ENCODE data around the gene UBTD1.
"Not testable (repeated sequence)": the region's sequence is repeated elsewhere in the genome, so short reads cannot be mapped to it uniquely, and the experiment has no call there.

Gene UBTD1

DNA sequence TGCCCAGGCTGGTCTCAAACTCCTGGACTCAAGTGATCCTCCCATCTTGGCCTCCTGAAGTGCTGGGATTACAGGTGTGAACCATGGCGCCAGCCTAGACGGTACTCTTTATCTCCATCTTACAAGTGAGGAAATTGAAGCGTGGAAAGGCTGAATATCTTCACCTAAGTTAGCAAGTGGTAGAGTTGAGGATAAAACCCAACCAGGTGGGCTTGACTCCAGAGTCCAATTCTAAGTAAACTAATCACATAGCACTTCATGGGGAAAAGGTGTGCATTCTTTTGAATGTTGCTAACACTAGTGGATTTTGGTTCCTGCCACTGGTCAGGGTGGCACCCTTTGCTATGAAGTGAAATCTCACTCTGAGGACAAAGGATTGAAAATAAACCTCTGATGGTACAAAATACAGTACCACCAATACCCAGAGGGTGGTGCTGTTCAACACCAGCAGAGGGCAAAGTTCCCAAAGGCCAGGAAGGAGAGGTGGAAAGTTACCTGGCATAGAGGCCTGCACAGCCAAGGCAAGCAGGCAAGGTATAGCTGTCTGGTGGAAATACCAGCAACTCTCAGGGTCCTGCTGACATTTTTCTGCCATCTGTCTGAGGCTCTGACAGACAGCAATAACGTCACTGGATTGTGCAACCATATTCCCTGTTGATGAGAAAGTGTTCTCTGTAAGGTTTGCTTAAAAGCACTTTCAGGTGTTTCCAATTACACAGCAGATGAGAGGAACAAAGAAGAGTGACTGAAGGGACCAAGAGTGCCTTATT, 35.2 kb upstream of the UBTD1 start:
- Histone ChIP-seq H3K4me3 (ENCODE audit: extremely low read depth, insufficient read depth, low read length, poor library complexity, severe bottlenecking) (no peak overlapping the region), H3K9me3 (ENCODE audit: control insufficient read depth, low read length) (no peaks in the 10 kb centered on the region), H3K36me3 (ENCODE audit: control insufficient read depth, insufficient read depth, low read length) (peaks cover 96% of the 10 kb centered on the region), H3K27ac (ENCODE audit: low read depth, low read length, severe bottlenecking) (no peak overlapping the region), H3K4me1 (ENCODE audit: control insufficient read depth, insufficient read depth, low read length, poor library complexity, severe bottlenecking) (no peaks in the 10 kb centered on the region)
- 79 to 82% methylated on average over 1 of the region's 4 CpGs for WGBS, 2 experiments (ENCODE audit: insufficient coverage in 2 of 2)

DNA sequence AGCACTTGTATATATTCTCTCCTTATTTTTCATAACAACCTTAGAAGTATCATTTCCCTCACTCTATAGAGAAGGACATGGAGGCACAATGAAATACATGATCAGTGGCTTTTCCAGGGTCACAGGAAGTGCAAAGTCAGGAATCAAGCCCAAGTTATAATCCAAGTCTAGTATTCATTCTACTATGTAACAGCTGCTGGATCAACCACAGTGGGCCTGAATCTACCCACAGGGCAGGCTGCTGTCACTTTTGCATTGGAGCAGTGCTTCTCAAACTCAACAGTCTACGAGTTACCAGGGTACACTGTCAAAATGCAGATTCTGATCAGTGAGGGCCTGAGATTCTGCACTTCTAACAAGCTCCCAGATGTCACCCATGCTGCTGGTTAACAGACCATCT, 34.5 kb upstream of the UBTD1 start:
- Histone ChIP-seq H3K4me1 (ENCODE audit: control insufficient read depth, insufficient read depth, low read length, poor library complexity, severe bottlenecking) (no peaks in the 10 kb centered on the region), H3K27ac (ENCODE audit: low read depth, low read length, severe bottlenecking) (peak overlapping the region; percentile 13), H3K9me3 (ENCODE audit: control insufficient read depth, low read length) (no peaks in the 10 kb centered on the region), H3K36me3 (ENCODE audit: control insufficient read depth, insufficient read depth, low read length) (peaks cover 96% of the 10 kb centered on the region), H3K4me3 (ENCODE audit: extremely low read depth, insufficient read depth, low read length, poor library complexity, severe bottlenecking) (no peak overlapping the region)
- 93% methylated on average over 1 of the region's 1 CpG for WGBS, 2 experiments (ENCODE audit: insufficient coverage in 2 of 2)

DNA sequence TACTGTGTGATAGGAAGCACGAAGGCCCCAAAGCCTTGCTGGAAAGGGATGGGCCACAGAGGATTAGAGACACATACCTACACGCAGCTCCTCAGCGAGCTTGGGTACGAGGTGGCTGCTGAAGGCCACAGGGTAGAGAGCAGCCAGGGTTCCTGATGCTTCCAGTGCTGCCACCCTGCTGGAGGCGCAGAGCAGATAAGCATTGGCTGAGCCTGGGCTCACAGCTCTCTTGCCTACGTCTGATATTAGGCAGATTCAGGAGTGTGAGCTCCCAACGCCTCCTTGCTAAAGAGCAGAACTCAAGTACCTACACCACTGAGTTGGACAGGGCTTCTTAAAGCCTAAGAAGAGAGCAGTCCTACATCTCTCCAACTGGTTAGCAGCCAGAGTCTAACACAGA, 32.7 kb upstream of the UBTD1 start:
- peaks cover 96% of the 10 kb centered on the region for H3K36me3 ChIP-seq (ENCODE audit: control insufficient read depth, insufficient read depth, low read length)
- no peaks in the 10 kb centered on the region for H3K9me3 ChIP-seq (ENCODE audit: control insufficient read depth, low read length)
- no peaks in the 10 kb centered on the region for H3K4me1 ChIP-seq (ENCODE audit: control insufficient read depth, insufficient read depth, low read length, poor library complexity, severe bottlenecking)
- 98% methylated on average over 6 to 7 of the region's 7 CpGs for WGBS, 2 experiments (ENCODE audit: insufficient coverage in 2 of 2)
- no peak overlapping the region for H3K4me3 ChIP-seq (ENCODE audit: extremely low read depth, insufficient read depth, low read length, poor library complexity, severe bottlenecking)
- H3K27ac ChIP-seq (ENCODE audit: low read depth, low read length, severe bottlenecking): no peak overlapping the region

- WGBS, 2 experiments (ENCODE audit: insufficient coverage in 2 of 2): 89 to 100% methylated on average over 3 to 4 of the region's 4 CpGs
- H3K36me3 ChIP-seq (ENCODE audit: control insufficient read depth, insufficient read depth, low read length): peaks cover 94% of the 10 kb centered on the region
- no peaks in the 10 kb centered on the region for H3K9me3 ChIP-seq (ENCODE audit: control insufficient read depth, low read length)
- no peak overlapping the region for H3K27ac ChIP-seq (ENCODE audit: low read depth, low read length, severe bottlenecking)
- no peak overlapping the region for H3K4me3 ChIP-seq (ENCODE audit: extremely low read depth, insufficient read depth, low read length, poor library complexity, severe bottlenecking)
- no peaks in the 10 kb centered on the region for H3K4me1 ChIP-seq (ENCODE audit: control insufficient read depth, insufficient read depth, low read length, poor library complexity, severe bottlenecking)
These were observed 32.0 kb upstream of the UBTD1 start for GRCh38 chr10:97466755-97467154.

DNA sequence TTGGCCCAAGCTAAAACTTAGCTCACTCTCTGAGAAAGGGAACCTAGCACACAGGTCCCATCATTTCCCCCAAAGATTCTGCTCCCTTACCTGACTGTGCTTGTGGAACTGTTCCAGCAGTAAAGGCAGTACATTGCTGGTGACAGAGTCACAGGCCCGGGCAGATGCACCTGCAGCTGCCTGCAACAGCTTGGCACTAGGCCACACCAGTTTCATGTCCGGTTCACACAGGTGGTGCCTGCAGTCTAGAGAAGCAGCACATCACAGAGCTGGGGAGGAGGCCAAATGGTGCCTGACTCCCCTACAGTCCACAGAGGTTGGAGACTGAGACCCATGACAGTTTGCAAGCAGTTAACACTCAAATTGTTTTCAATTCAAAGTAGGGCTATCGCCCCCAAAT, 30.6 kb upstream of the UBTD1 start:
- peaks cover 94% of the 10 kb centered on the region for H3K36me3 ChIP-seq (ENCODE audit: control insufficient read depth, insufficient read depth, low read length)
- H3K4me3 ChIP-seq (ENCODE audit: extremely low read depth, insufficient read depth, low read length, poor library complexity, severe bottlenecking): no peak overlapping the region
- no peaks in the 10 kb centered on the region for H3K9me3 ChIP-seq (ENCODE audit: control insufficient read depth, low read length)
- no peak overlapping the region for H3K27ac ChIP-seq (ENCODE audit: low read depth, low read length, severe bottlenecking)
- H3K4me1 ChIP-seq (ENCODE audit: control insufficient read depth, insufficient read depth, low read length, poor library complexity, severe bottlenecking): no peaks in the 10 kb centered on the region
- 95 to 100% methylated on average over 2 to 3 of the region's 3 CpGs for WGBS, 2 experiments (ENCODE audit: insufficient coverage in 2 of 2)

DNA sequence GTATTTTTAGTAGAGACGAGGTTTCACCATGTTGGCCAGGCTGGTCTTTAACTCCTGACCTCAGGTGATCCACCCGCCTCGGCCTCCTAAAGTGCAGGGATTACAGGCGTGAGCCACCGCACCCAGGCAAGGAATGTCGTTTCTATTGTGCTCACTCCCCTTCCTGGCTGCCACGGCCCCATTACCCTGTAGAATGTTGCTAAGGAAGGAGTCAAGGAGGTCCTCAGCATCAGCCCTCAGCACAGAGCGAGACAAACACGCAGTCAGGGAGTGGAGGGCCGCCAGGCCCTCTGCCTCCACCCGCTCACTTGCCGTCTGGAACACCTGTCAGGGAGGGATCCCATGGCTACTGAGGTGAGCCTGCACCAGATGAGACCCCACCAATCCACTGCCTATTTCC, 29.9 kb upstream of the UBTD1 start:
- H3K27ac ChIP-seq (ENCODE audit: low read depth, low read length, severe bottlenecking); H3K4me3 ChIP-seq (ENCODE audit: extremely low read depth, insufficient read depth, low read length, poor library complexity, severe bottlenecking); H3K9me3 ChIP-seq (ENCODE audit: control insufficient read depth, low read length); H3K4me1 ChIP-seq (ENCODE audit: control insufficient read depth, insufficient read depth, low read length, poor library complexity, severe bottlenecking): not testable (repeated sequence)
- peaks cover 94% of the 10 kb centered on the region for H3K36me3 ChIP-seq (ENCODE audit: control insufficient read depth, insufficient read depth, low read length)
- 96 to 97% methylated on average over 12 of the region's 12 CpGs for WGBS, 2 experiments (ENCODE audit: insufficient coverage in 2 of 2)

DNA sequence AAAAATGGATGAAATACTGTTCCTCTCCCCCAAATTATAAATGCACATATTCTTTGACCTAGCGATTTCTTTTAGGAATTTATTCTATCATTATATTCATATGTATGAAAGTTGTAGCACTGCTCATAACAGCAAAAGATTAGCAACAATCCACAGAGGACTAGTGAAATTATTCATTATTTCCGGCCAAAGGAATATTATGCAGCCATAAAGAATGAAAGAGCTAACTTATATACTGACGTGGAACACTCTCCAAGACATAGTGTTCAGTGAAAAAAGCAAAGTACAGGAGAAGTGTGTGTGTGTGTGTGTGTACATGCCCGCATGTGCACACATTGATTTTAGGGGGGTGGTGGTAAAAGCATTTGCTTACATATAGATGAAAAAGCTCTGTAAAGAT, 23.8 kb upstream of the UBTD1 start:
- Histone ChIP-seq H3K4me1 (ENCODE audit: control insufficient read depth, insufficient read depth, low read length, poor library complexity, severe bottlenecking) (no peaks in the 10 kb centered on the region), H3K4me3 (ENCODE audit: extremely low read depth, insufficient read depth, low read length, poor library complexity, severe bottlenecking) (no peak overlapping the region), H3K36me3 (ENCODE audit: control insufficient read depth, insufficient read depth, low read length) (peaks cover 93% of the 10 kb centered on the region), H3K27ac (ENCODE audit: low read depth, low read length, severe bottlenecking) (no peak overlapping the region), H3K9me3 (ENCODE audit: control insufficient read depth, low read length) (no peaks in the 10 kb centered on the region)
- 100% methylated on average over 1 of the region's 4 CpGs; no CpG with 5 or more reads in 1 of the 2 experiments for WGBS, 2 experiments (ENCODE audit: insufficient coverage in 2 of 2)

GRCh38 chr10:97475936-97476594, 22.7 kb upstream of the UBTD1 start:
- H3K9me3 ChIP-seq (ENCODE audit: control insufficient read depth, low read length): no peaks in the 10 kb centered on the region
- no peak overlapping the region for H3K27ac ChIP-seq (ENCODE audit: low read depth, low read length, severe bottlenecking)
- 85 to 100% methylated on average over 1 of the region's 2 CpGs for WGBS, 2 experiments (ENCODE audit: insufficient coverage in 2 of 2)
- no peak overlapping the region for H3K4me3 ChIP-seq (ENCODE audit: extremely low read depth, insufficient read depth, low read length, poor library complexity, severe bottlenecking)
- peaks cover 3% of the 10 kb centered on the region for H3K4me1 ChIP-seq (ENCODE audit: control insufficient read depth, insufficient read depth, low read length, poor library complexity, severe bottlenecking)
- H3K36me3 ChIP-seq (ENCODE audit: control insufficient read depth, insufficient read depth, low read length): peaks cover 94% of the 10 kb centered on the region

DNA sequence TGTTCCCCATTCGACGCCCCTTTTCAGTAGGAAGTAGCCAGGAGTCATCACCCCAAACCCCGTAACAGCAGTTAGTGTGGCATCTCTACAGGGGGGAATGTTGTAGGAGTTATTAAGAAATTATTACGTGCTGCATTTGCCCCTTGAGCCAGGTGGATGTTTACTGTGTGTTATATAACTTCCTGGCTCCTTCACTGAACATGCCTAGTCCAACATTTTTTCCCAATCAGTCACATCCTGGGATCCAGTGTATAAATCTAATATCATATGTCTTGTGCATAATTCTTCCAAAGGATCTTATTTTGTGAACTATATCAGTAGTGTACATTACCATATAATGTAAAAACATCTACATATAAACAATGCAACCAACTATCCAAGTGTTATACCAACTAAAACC, 19.3 kb upstream of the UBTD1 start:
- not testable (repeated sequence) for H3K9me3 ChIP-seq (ENCODE audit: control insufficient read depth, low read length); H3K4me1 ChIP-seq (ENCODE audit: control insufficient read depth, insufficient read depth, low read length, poor library complexity, severe bottlenecking); H3K27ac ChIP-seq (ENCODE audit: low read depth, low read length, severe bottlenecking); H3K4me3 ChIP-seq (ENCODE audit: extremely low read depth, insufficient read depth, low read length, poor library complexity, severe bottlenecking)
- H3K36me3 ChIP-seq (ENCODE audit: control insufficient read depth, insufficient read depth, low read length): peaks cover 90% of the 10 kb centered on the region
- WGBS, 2 experiments (ENCODE audit: insufficient coverage in 2 of 2): 92 to 100% methylated on average over 2 of the region's 4 CpGs

- peaks cover 3% of the 10 kb centered on the region for H3K4me1 ChIP-seq (ENCODE audit: control insufficient read depth, insufficient read depth, low read length, poor library complexity, severe bottlenecking)
- H3K4me3 ChIP-seq (ENCODE audit: extremely low read depth, insufficient read depth, low read length, poor library complexity, severe bottlenecking): no peak overlapping the region
- no peak overlapping the region for H3K27ac ChIP-seq (ENCODE audit: low read depth, low read length, severe bottlenecking)
- 44 to 55% methylated on average over 6 of the region's 9 CpGs for WGBS, 2 experiments (ENCODE audit: insufficient coverage in 2 of 2)
- peaks cover 85% of the 10 kb centered on the region for H3K36me3 ChIP-seq (ENCODE audit: control insufficient read depth, insufficient read depth, low read length)
- H3K9me3 ChIP-seq (ENCODE audit: control insufficient read depth, low read length): no peaks in the 10 kb centered on the region
These were observed 18.8 kb upstream of the UBTD1 start for GRCh38 chr10:97479939-97480338.

DNA sequence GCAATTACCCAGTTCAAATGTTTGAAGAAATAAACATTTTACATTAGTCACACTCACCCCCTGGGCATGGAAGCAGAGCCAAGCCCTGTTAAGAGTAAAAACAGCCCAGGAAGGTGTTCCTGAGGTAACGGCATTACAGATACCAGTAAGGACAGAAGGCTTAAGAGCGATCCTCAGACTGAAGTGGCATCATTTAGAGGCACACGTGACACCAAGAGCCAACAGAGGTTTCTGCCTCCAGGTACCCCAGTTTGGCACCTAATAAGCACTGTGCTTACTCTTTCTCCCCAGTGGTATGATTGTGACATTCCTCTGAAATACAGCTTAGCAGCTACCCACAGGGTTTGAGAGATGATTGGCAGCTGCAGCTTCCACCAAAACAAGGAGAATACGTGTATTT, 17.7 kb upstream of the UBTD1 start:
- no peak overlapping the region for H3K4me3 ChIP-seq (ENCODE audit: extremely low read depth, insufficient read depth, low read length, poor library complexity, severe bottlenecking)
- WGBS, 2 experiments (ENCODE audit: insufficient coverage in 2 of 2): 94 to 96% methylated on average over 3 of the region's 4 CpGs
- no peak overlapping the region for H3K27ac ChIP-seq (ENCODE audit: low read depth, low read length, severe bottlenecking)
- H3K9me3 ChIP-seq (ENCODE audit: control insufficient read depth, low read length): no peaks in the 10 kb centered on the region
- H3K36me3 ChIP-seq (ENCODE audit: control insufficient read depth, insufficient read depth, low read length): peaks cover 77% of the 10 kb centered on the region
- peaks cover 3% of the 10 kb centered on the region for H3K4me1 ChIP-seq (ENCODE audit: control insufficient read depth, insufficient read depth, low read length, poor library complexity, severe bottlenecking)
